NCI-H524 (cell line): ENCODE results near the gene EEPD1.
A peak's percentile ranks its signal among the peaks of the same experiment; 100 is the strongest.
"Not testable (repeated sequence)": the region's sequence is repeated elsewhere in the genome, so short reads cannot be mapped to it uniquely, and the experiment has no call there.

Source experiments
- DNase-seq, 2 experiments: peaks; one replicate each; lab custom pipeline; 2025; lab: John Stamatoyannopoulos, UW

EEPD1 gene

DNA sequence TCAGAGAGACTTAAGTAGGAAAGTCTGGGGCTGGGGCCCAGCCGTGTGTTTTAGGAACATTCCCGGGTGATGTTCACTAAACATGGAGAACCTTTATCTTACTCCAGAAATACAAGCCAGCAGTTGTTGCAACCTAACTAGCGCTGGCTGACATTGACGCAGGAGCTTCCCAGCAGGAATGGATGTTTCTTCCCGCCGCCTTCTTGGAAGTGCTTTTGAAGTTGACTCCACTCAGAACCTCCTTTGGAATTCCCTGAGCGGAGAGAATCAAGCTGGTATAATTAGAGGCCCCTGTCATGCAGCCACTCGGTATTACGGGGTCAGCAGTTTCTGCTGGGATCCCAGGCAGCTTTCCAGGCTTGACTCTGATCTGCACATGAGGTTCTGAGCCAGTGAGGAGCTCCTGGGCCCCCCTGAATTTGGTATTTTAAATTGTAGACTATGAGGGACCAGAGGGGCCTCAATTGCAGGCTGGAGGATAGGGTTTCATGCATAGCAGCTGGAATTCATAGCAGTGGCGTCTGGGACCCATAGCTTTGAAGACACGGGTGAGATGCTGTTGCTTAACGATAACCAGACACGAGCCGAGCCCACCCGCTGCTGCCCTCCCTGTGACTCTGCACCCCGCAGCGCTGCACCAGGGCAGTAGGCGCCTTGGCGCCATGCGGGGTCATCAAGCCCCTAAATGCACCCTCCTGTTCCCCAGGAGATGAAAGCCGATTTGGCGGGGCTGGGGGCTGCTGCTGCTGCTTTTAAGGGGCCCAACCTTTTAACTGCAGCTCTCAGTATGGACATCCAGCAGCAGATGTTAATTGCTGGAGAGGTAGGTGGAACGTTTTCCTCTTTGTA, 61.8 kb downstream of the EEPD1 start:
- DNase-seq: no peak

- no peak for DNase-seq
Observed at GRCh38 chr7:36215457-36215765, 62.4 kb downstream of the EEPD1 start.

DNA sequence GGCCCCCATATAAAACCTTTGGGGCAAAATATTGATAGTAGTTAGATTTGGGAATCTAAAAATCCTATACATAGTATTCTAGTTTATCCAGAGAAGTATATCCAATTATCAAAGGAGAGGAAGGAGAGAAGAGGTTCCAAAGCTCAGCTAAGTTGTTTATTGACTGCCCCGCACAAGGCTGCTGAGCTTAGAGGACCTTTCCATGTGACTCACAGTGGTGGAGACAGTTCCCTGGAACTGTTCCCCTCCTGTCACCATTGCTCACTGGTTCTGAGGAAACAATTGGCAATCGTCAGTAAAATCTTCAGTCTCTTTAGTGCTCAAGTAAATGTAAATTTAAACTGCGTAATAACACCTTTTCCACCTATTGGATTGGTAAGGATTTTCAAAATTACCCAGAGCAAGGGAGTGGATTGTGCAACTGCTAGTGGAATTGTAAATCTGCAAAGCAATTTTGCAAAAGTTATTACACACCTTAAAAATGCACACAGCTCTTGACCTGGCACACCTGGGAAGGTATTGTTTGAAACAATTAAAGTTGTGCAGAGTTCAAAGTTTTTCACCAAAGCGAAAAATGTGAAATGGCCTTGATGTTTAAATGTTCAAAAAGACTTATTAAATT, 63.1 kb downstream of the EEPD1 start:
- no peak for DNase-seq

- DNase-seq: no peak
Observed at GRCh38 chr7:36217211-36217960, 64.3 kb downstream of the EEPD1 start.

- no peak for DNase-seq
Observed at GRCh38 chr7:36217961-36218284, 64.9 kb downstream of the EEPD1 start.

GRCh38 chr7:36219429-36219828, 66.4 kb downstream of the EEPD1 start:
- no peak for DNase-seq

DNA sequence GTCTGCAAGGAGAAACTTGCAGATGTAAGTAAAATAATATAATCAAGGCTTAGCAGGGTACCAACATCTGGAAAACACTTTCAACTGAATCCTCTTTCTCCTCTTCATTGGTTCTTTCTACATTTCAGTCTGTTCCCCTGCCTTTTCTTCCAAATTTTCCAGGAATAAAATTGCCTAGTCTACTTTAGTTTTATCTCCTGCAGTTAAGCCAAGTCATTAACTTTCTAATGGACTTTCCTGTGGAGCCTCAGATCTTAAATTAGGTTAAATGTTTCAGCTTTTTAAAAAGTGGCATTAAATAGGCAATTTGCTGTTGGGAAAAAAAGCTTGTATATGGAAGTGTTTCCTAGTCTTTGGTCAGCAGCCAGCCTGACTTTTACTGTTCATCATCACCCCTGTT, 70.8 kb downstream of the EEPD1 start:
- DNase-seq: no peak

GRCh38 chr7:36224934-36225858, 72.1 kb downstream of the EEPD1 start:
- no peak for DNase-seq

GRCh38 chr7:36226151-36226550, 73.1 kb downstream of the EEPD1 start:
- DNase-seq: no peak

GRCh38 chr7:36227223-36227622, 74.2 kb downstream of the EEPD1 start:
- peak in 1 of 2 experiments; percentile 36 for DNase-seq

GRCh38 chr7:36228039-36228438, 75.0 kb downstream of the EEPD1 start:
- no peak for DNase-seq

- no peak for DNase-seq
Observed at GRCh38 chr7:36231406-36231805, 78.4 kb downstream of the EEPD1 start.

DNA sequence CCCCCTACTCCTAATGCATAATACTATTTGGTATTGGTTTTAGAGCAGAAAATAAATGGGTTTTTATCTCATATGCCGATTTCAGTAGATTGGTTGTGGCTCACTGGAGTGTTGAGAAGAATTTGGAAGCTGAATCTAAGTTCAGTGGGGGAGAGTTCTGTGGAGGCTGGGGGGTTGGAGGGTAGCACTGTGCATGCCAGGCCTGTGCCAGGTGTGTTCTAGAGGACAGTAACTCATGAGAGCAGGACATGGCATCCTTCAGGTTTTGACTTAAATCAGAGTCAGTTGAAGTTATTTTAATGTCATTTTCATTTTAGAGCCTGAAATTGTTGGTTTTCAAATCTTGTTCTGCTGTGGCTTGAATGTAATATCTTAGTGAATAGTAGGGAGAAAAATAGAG, 79.5 kb downstream of the EEPD1 start:
- DNase-seq: no peak

- DNase-seq: no peak
Observed at GRCh38 chr7:36232971-36233550, 80.0 kb downstream of the EEPD1 start.

- no peak for DNase-seq
Observed at GRCh38 chr7:36236073-36236472, 83.0 kb downstream of the EEPD1 start.

GRCh38 chr7:36238138-36238537, 85.1 kb downstream of the EEPD1 start:
- no peak for DNase-seq

GRCh38 chr7:36243356-36243755, 90.3 kb downstream of the EEPD1 start:
- not testable (repeated sequence) for DNase-seq

DNA sequence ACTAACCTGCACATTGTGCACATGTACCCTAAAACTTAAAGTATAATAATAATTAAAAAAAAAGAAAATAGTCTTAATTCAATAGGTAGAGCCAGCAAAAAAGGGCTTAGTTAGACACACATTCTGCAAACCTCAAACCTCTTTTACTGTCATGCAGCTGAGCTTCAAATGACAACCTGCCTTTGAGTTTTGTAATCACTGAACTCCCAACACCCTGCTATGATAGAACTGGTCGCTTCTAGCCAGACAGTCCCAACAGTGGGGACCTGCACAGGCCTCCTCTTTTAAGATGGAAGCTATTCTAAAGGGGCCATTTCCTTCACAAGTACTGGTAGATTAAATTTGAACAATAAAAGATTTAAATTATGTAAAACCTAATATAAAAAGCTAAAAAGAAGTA, 90.9 kb downstream of the EEPD1 start:
- not testable (repeated sequence) for DNase-seq

DNA sequence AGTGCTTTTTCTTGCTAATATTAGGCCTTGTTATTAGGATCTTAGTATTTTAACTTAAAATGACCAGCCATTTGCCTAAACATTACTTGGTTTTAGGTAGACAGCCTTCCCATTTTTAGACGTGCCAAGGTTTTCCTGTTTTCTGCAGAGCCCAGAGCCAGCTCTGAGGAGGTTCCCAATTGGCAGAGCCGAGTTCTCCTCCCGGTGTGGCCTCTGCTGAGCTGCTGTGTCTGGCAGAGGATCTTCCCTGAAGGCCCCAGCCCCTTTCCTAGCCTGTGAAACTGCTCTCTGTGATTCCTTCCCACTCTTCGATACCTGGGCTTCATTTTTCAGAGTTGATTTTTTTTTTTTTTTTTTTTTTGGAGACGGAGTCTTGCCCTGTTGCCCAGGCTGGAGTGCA, 91.4 kb downstream of the EEPD1 start:
- no peak for DNase-seq

- no peak for DNase-seq
Observed at GRCh38 chr7:36245684-36246299, 92.7 kb downstream of the EEPD1 start.

- no peak for DNase-seq
Observed at GRCh38 chr7:36249091-36249490, 96.0 kb downstream of the EEPD1 start.
